Measurements from ENCODE around the gene GLYR1.
"Not testable (repeated sequence)": the region's sequence is repeated elsewhere in the genome, so short reads cannot be mapped to it uniquely, and the experiment has no call there.

GLYR1 gene

GRCh38 chr16:4784444-4784987 is 62.6 kb downstream of the GLYR1 start:
- TF ChIP-seq ZNF518A (tag by site-specific recombination; conservative IDR thresholded peaks at IDR 0.05; ENCODE audit: low read depth) (peak; percentile 55; the same call in 1 of the 2 replicates), ZNF623 (tag by site-specific recombination; IDR thresholded peaks at IDR 0.05) (peak; percentile 35), ZNF555 (tag by site-specific recombination; conservative IDR thresholded peaks at IDR 0.05) (peak; percentile 11; the same call in 1 of the 2 replicates), ZNF426 (tag by site-specific recombination; IDR thresholded peaks at IDR 0.05) (peak; percentile 40), ZNF394 (tag by site-specific recombination; IDR thresholded peaks at IDR 0.05; ENCODE audit: borderline replicate concordance) (peak; percentile 46; the same call in 1 of the 2 replicates)
- H3K9me3 ChIP-seq (ENCODE audit: control insufficient read depth, insufficient read depth, low read depth, low read length); H3K27ac ChIP-seq (ENCODE audit: extremely low read depth, low read depth, low read length); H3K4me1 ChIP-seq (ENCODE audit: control insufficient read depth, insufficient read depth, low read length); H3K4me3 ChIP-seq (ENCODE audit: low read depth, low read length); CTCF ChIA-PET; H3K36me3 ChIP-seq (ENCODE audit: control insufficient read depth in 2 of 2, insufficient read depth in 1 of 2, low read length in 2 of 2): not testable (repeated sequence)
- POLR2A ChIA-PET: interaction anchor here (0.6 kb wide), 1 partner anchor 11 kb away, joined by 3 read pairs; the partner anchor contains the start of gene SMIM22

GRCh38 chr16:4783951-4784336 is 63.1 kb downstream of the GLYR1 start:
- Histone ChIP-seq H3K4me3 (ENCODE audit: low read depth, low read length) (no peak overlapping the region), H3K9me3 (ENCODE audit: control insufficient read depth, insufficient read depth, low read depth, low read length) (no peaks in the 10 kb centered on the region), H3K4me1 (ENCODE audit: control insufficient read depth, insufficient read depth, low read length) (peaks cover 2% of the 10 kb centered on the region; the same call in 1 of the 2 replicates), H3K27ac (ENCODE audit: extremely low read depth, low read depth, low read length) (no peak overlapping the region), H3K36me3 (ENCODE audit: control insufficient read depth in 2 of 2, insufficient read depth in 1 of 2, low read length in 2 of 2) (no peaks in the 10 kb centered on the region)
- ChIA-PET POLR2A (no interaction called here), CTCF (no interaction called here)
- no peak for TF ChIP-seq ZNF202 (tag by site-specific recombination; IDR thresholded peaks at IDR 0.05; ENCODE audit: borderline replicate concordance)

GRCh38 chr16:4783251-4783950 is 63.7 kb downstream of the GLYR1 start:
- peaks cover 2% of the 10 kb centered on the region; the same call in 1 of the 2 replicates for H3K4me1 ChIP-seq (ENCODE audit: control insufficient read depth, insufficient read depth, low read length)
- no peak overlapping the region for H3K4me3 ChIP-seq (ENCODE audit: low read depth, low read length)
- no peak overlapping the region for H3K27ac ChIP-seq (ENCODE audit: extremely low read depth, low read depth, low read length)
- H3K9me3 ChIP-seq (ENCODE audit: control insufficient read depth, insufficient read depth, low read depth, low read length): no peaks in the 10 kb centered on the region
- CTCF ChIA-PET: no interaction called here
- peak; percentile 10; the same call in 1 of the 2 replicates for TF ChIP-seq HIC1 (tag by site-specific recombination; IDR thresholded peaks at IDR 0.05)
- TF ChIP-seq ZSCAN30 (tag by site-specific recombination; IDR thresholded peaks at IDR 0.05): no peak
- no peak for TF ChIP-seq ZNF621 (tag by site-specific recombination; IDR thresholded peaks at IDR 0.05)
- TF ChIP-seq ZNF548 (tag by site-specific recombination; IDR thresholded peaks at IDR 0.05): no peak
- no peaks in the 10 kb centered on the region for H3K36me3 ChIP-seq (ENCODE audit: control insufficient read depth in 2 of 2, insufficient read depth in 1 of 2, low read length in 2 of 2)
- POLR2A ChIA-PET: no interaction called here
